K562 (cell line): Measurements from ENCODE around the gene CLCF1. TPM values are rescaled to one million over a fixed set of nuclear protein-coding genes. Genes with fewer than 3 reads are reported as not detected.

Experiments
- BRD4 ChIP-seq: fragments of 200-600 bp; sonication (generic); IDR thresholded peaks from 2 replicates; pipeline ENCODE4 v1.6.1; 2017; ENCODE audit warnings: inconsistent platforms
- CCNT2 ChIP-seq: IDR thresholded peaks from 2 replicates; pipeline ENCODE4 v1.6.1; 2011; ENCODE audit warnings: borderline replicate concordance, low read depth, mild to moderate bottlenecking, moderate library complexity, mixed read lengths, low read length; ENCODE audit not compliant: insufficient read length; ENCODE audit errors: extremely low read depth
- E2F4 ChIP-seq: sonication (generic); formaldehyde crosslinking; IDR thresholded peaks from 2 replicates; pipeline ENCODE4 v1.8.0; 2022; ENCODE audit warnings: mild to moderate bottlenecking, low read depth, missing genetic modification reagents
- FIP1L1 ChIP-seq: fragments of 200-400 bp; formaldehyde crosslinking; IDR thresholded peaks from 2 replicates; pipeline ENCODE4 v1.6.1; 2018; ENCODE audit warnings: mild to moderate bottlenecking, low read depth, low read length; ENCODE audit not compliant: poor library complexity, severe bottlenecking
- MAZ ChIP-seq, 2 experiments: fragments of 450-650 bp in 1 of 2; sonication (generic) in 1 of 2; formaldehyde crosslinking; IDR thresholded peaks in 1 of 2; conservative IDR thresholded peaks in 1 of 2; 2 replicates each; pipeline versions ENCODE4 v1.4.0 to v1.5.0; 2020; ENCODE audit warnings: mild to moderate bottlenecking in 1 of 2, missing genetic modification reagents in 1 of 2
- NR1H2 ChIP-seq: sonication (generic); formaldehyde crosslinking; IDR thresholded peaks from 2 replicates; pipeline ENCODE4 v1.4.0; 2020; ENCODE audit warnings: mild to moderate bottlenecking, missing genetic modification reagents
- NR4A1 ChIP-seq, 2 experiments: fragments of 250-450 bp in 1 of 2; fragments of 450-650 bp in 1 of 2; sonication (Bioruptor Pico) in 1 of 2; IDR thresholded peaks; 2 replicates each; pipeline versions ENCODE4 v1.4.0 to v1.6.1; 2016 to 2020; ENCODE audit warnings: mild to moderate bottlenecking in 2 of 2, missing compliant biosample characterization in 1 of 2, missing genetic modification characterization in 1 of 2, moderate library complexity in 1 of 2
- RB1 ChIP-seq: fragments of 450-650 bp; IDR thresholded peaks from 2 replicates; pipeline ENCODE4 v1.6.1; 2017; ENCODE audit warnings: low read depth, mild to moderate bottlenecking
- REST ChIP-seq, 2 experiments: fragments of 450-650 bp; formaldehyde crosslinking in 1 of 2; IDR thresholded peaks; 2 replicates each; pipeline versions ENCODE4 v1.4.0 to v1.6.1; 2014 to 2020; ENCODE audit warnings: mild to moderate bottlenecking in 2 of 2, borderline replicate concordance in 1 of 2, low read depth in 1 of 2
- TSHZ1 ChIP-seq: fragments of 250-450 bp; sonication (Bioruptor Pico); IDR thresholded peaks from 2 replicates; pipeline ENCODE4 v1.4.0; 2020; ENCODE audit warnings: mild to moderate bottlenecking, moderate library complexity
- YY1 ChIP-seq, 3 experiments: IDR thresholded peaks; 2 replicates each; pipeline ENCODE4 v1.6.1; 2011; ENCODE audit warnings: low read length in 2 of 3, mild to moderate bottlenecking in 2 of 3, moderate library complexity in 2 of 3, borderline replicate concordance in 1 of 3, control low read depth in 1 of 3, low read depth in 1 of 3; ENCODE audit not compliant: insufficient read depth in 3 of 3, insufficient replicate concordance in 2 of 3, control insufficient read depth in 1 of 3, insufficient read length in 1 of 3; ENCODE audit errors: extremely low read depth in 1 of 3
- ZNF316 ChIP-seq: fragments of 450-650 bp; IDR thresholded peaks from 2 replicates; pipeline ENCODE4 v1.6.1; 2016
- polyA plus RNA-seq, 8 experiments: library from polyadenylated mRNA; depleted of rRNA in 4 of 8; stranded (reverse) in 5 of 8; unstranded in 3 of 8; fragments of >200 nt; fragmentation: Nextera tagmentation in 2 of 8; fragmentation: Illumina TruSeq in 1 of 8; extraction: Ambion mirVana in 2 of 8; extraction: Trizol in 1 of 8; gene quantifications; 2 replicates each; pipeline versions ENCODE4 v1.2.1 to v1.2.3, GENCODE V29; 2011 to 2014; ENCODE audit warnings: inconsistent platforms in 1 of 8, missing spikeins in 1 of 8
- total RNA-seq, 7 experiments: library from RNA; depleted of rRNA in 6 of 7; stranded (reverse); fragments of >200 nt in 6 of 7; fragmentation: Illumina TruSeq in 2 of 7; extraction: Trizol in 2 of 7; gene quantifications; 2 replicates each; pipeline versions ENCODE4 v1.2.1 to v1.2.3, GENCODE V29; 2011 to 2021; ENCODE audit warnings: low replicate concordance in 1 of 7

CLCF1 gene
- total and polyA plus RNA-seq, 9 of the 15 experiments (the other 6 are each of a cell fraction or from before 2014, with no cell fraction given) = 0.49 to 5.8 (median 3.0) TPM

GRCh38 chr11:67372993-67373647 is at the start of gene CLCF1 (continued):
- no peak for TF ChIP-seq E2F4 (CRISPR knock-in tag)
- TF ChIP-seq RB1 = 0 out of 2 replicates have a peak, but pooled peaks have one; percentile 25
- TF ChIP-seq NR4A1 (CRISPR knock-in tag; IDR thresholded peaks at IDR 0.05) = no peak
- peak; percentile 32; the same call in 1 of the 2 replicates for TF ChIP-seq NR4A1 (tag; IDR thresholded peaks at IDR 0.05)
- TF ChIP-seq REST (IDR thresholded peaks at IDR 0.05; ENCODE audit: borderline replicate concordance) = no peak
- peak; percentile 23; the same call in 1 of the 2 replicates for TF ChIP-seq REST (CRISPR knock-in tag; IDR thresholded peaks at IDR 0.05; ENCODE audit: low read depth)
- TF ChIP-seq TSHZ1 = no peak
- TF ChIP-seq CCNT2 = peak; percentile 32
- TF ChIP-seq YY1 (IDR thresholded peaks at IDR 0.05; ENCODE audit: borderline replicate concordance in 1 of 3, control insufficient read depth in 1 of 3, extremely low read depth in 1 of 3, insufficient read depth in 3 of 3, insufficient read length in 1 of 3, insufficient replicate concordance in 2 of 3, low read depth in 1 of 3, low read length in 2 of 3) = peak in 1 of 3 experiments; percentile 35
- TF ChIP-seq BRD4 = 0 out of 2 replicates have a peak, but pooled peaks have one; percentile 17
- TF ChIP-seq FIP1L1 = peak; percentile 25
- TF ChIP-seq ZNF316 = no peak
- peak; percentile 7 to 89; a peak in 3 of 4 replicates for TF ChIP-seq MAZ (CRISPR knock-in tag; conservative IDR thresholded peaks at IDR 0.05 in 1 of 2, IDR thresholded peaks at IDR 0.05 in 1 of 2)
- no peak; the same call in 1 of the 2 replicates for TF ChIP-seq NR1H2 (CRISPR knock-in tag)
